ENCODE measurements around the gene PRDM2. TPM values are rescaled to one million over a fixed set of nuclear protein-coding genes. Genes with fewer than 3 reads are reported as not detected.

Gene PRDM2
- total and polyA plus RNA-seq, 2 donors (not counting 1 experiment from before 2014, with no cell fraction given) = 9.1 to 11.6 TPM

DNA sequence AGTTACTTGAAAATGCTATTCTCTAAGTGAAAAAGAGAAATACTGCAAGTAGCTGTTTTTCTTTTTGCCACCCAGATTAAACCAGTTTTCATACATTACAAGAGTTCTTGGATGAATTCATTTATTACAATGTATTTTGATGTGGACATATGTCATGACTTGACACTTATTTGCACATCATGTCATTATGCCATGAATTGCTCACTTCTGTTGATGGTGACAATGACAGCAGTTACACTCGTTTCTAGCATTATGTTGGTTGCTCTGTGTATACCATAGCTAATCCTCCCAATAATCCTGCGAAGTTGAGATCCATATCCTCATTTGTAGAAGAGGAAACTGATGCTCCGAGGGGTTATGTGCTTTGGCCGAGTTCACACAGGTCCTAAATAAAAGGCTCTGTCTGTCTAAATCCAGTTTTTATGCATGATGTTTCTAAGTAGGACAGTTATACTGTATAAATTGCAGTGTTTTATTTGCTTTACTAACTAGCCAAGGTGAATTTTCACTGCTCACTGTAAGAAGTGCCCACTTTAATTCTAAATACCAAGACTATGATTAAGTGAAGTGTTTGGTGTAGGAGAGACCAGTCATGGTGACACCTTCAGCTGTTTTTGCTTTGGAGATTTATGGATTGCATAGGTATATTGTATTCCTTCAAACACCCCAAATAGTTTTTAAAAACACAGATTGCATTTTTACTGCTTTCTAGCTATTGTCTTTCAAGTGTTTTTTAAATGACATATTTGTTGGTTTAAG lies 56.7 kb downstream of the PRDM2 start:
- TF ChIP-seq EZH2 (IDR thresholded peaks at IDR 0.05; ENCODE audit: low read length, missing control alignments) (no peak), CTCF (conservative IDR thresholded peaks at IDR 0.05 in 1 of 2, IDR thresholded peaks at IDR 0.05 in 1 of 2; ENCODE audit: low read depth in 1 of 2, low read length in 2 of 2) (no peak)
- Histone ChIP-seq H4K20me1 (ENCODE audit: control insufficient read depth, extremely low read depth, insufficient read depth, low read length) (no peaks in the 10 kb centered on the region), H3K4me2 (ENCODE audit: extremely low read depth, insufficient read depth, low read length) (peak overlapping the region; percentile 65), H3K27me3 (ENCODE audit: control insufficient read depth, insufficient read depth, low read length) (no peaks in the 10 kb centered on the region), H2AFZ (ENCODE audit: low read length) (no peak overlapping the region), H3K79me2 (ENCODE audit: control insufficient read depth, insufficient read depth, low read length) (peaks cover 97% of the 10 kb centered on the region), H3K4me1 (ENCODE audit: control insufficient read depth, extremely low read depth, insufficient read depth, low read length) (peaks cover 6% of the 10 kb centered on the region), H3K4me3 (replicated peaks in 1 of 4; ENCODE audit: control extremely low read depth in 1 of 4, insufficient read depth in 1 of 4, low read depth in 3 of 4, low read length in 4 of 4) (no peak overlapping the region), H3K36me3 (ENCODE audit: control insufficient read depth, insufficient read depth, low read length) (peaks cover 4% of the 10 kb centered on the region), H3K9ac (ENCODE audit: insufficient read depth, low read length) (no peak overlapping the region), H3K27ac (ENCODE audit: insufficient read depth, low read length) (no peak overlapping the region), H3K9me3 (ENCODE audit: control insufficient read depth, insufficient read depth, low read depth, low read length) (no peaks in the 10 kb centered on the region)
- DNase-seq (ENCODE audit: low read depth in 2 of 2) = no peak

- Histone ChIP-seq H3K27ac (ENCODE audit: insufficient read depth, low read length) (no peak overlapping the region), H3K79me2 (ENCODE audit: control insufficient read depth, insufficient read depth, low read length) (peaks cover 97% of the 10 kb centered on the region), H3K4me1 (ENCODE audit: control insufficient read depth, extremely low read depth, insufficient read depth, low read length) (peaks cover 6% of the 10 kb centered on the region), H3K36me3 (ENCODE audit: control insufficient read depth, insufficient read depth, low read length) (peaks cover 3% of the 10 kb centered on the region), H3K4me2 (ENCODE audit: extremely low read depth, insufficient read depth, low read length) (no peak overlapping the region), H3K27me3 (ENCODE audit: control insufficient read depth, insufficient read depth, low read length) (no peaks in the 10 kb centered on the region), H4K20me1 (ENCODE audit: control insufficient read depth, extremely low read depth, insufficient read depth, low read length) (no peaks in the 10 kb centered on the region), H3K9me3 (ENCODE audit: control insufficient read depth, insufficient read depth, low read depth, low read length) (no peaks in the 10 kb centered on the region), H2AFZ (ENCODE audit: low read length) (no peak overlapping the region), H3K4me3 (replicated peaks in 1 of 4; ENCODE audit: control extremely low read depth in 1 of 4, insufficient read depth in 1 of 4, low read depth in 3 of 4, low read length in 4 of 4) (no peak overlapping the region), H3K9ac (ENCODE audit: insufficient read depth, low read length) (no peak overlapping the region)
- TF ChIP-seq CTCF (conservative IDR thresholded peaks at IDR 0.05 in 1 of 2, IDR thresholded peaks at IDR 0.05 in 1 of 2; ENCODE audit: low read depth in 1 of 2, low read length in 2 of 2) (no peak), EZH2 (IDR thresholded peaks at IDR 0.05; ENCODE audit: low read length, missing control alignments) (no peak)
- DNase-seq (ENCODE audit: low read depth in 2 of 2) = peak in 1 of 2 donors; percentile 39
These were observed 57.7 kb downstream of the PRDM2 start for GRCh38 chr1:13757693-13758092.

- H3K9ac ChIP-seq (ENCODE audit: insufficient read depth, low read length) = no peak overlapping the region
- H3K4me3 ChIP-seq (replicated peaks in 1 of 4; ENCODE audit: control extremely low read depth in 1 of 4, insufficient read depth in 1 of 4, low read depth in 3 of 4, low read length in 4 of 4) = no peak overlapping the region
- no peak overlapping the region for H3K4me2 ChIP-seq (ENCODE audit: extremely low read depth, insufficient read depth, low read length)
- H3K27ac ChIP-seq (ENCODE audit: insufficient read depth, low read length) = no peak overlapping the region
- H3K36me3 ChIP-seq (ENCODE audit: control insufficient read depth, insufficient read depth, low read length) = peaks cover 1% of the 10 kb centered on the region
- peaks cover 4% of the 10 kb centered on the region for H3K4me1 ChIP-seq (ENCODE audit: control insufficient read depth, extremely low read depth, insufficient read depth, low read length)
- H4K20me1 ChIP-seq (ENCODE audit: control insufficient read depth, extremely low read depth, insufficient read depth, low read length) = no peaks in the 10 kb centered on the region
- H3K79me2 ChIP-seq (ENCODE audit: control insufficient read depth, insufficient read depth, low read length) = peaks cover 96% of the 10 kb centered on the region
- no peak overlapping the region for H2AFZ ChIP-seq (ENCODE audit: low read length)
- no peaks in the 10 kb centered on the region for H3K9me3 ChIP-seq (ENCODE audit: control insufficient read depth, insufficient read depth, low read depth, low read length)
- TF ChIP-seq CTCF (conservative IDR thresholded peaks at IDR 0.05 in 1 of 2, IDR thresholded peaks at IDR 0.05 in 1 of 2; ENCODE audit: low read depth in 1 of 2, low read length in 2 of 2) (peak in 1 of 2 donors; percentile 9), EZH2 (IDR thresholded peaks at IDR 0.05; ENCODE audit: low read length, missing control alignments) (no peak)
- H3K27me3 ChIP-seq (ENCODE audit: control insufficient read depth, insufficient read depth, low read length) = no peaks in the 10 kb centered on the region
- DNase-seq (ENCODE audit: low read depth in 2 of 2) = no peak
These were observed 59.1 kb downstream of the PRDM2 start for GRCh38 chr1:13759072-13759471.
